IMR-90 (cell line): ENCODE measurements around the gene ATP2A3. TPM values are rescaled to one million over a fixed set of nuclear protein-coding genes. Genes with fewer than 3 reads are reported as not detected.

Experiments
- ATAC-seq: fragments of 200-7000 bp; cut with Tn5 transposase; 2 replicates; pipeline ENCODE4 v1.9.1; 2020; ENCODE audit warnings: low read depth, mild to moderate bottlenecking, moderate library complexity
- BruUV-seq: library from RNA; stranded (reverse); fragments of 400-500 nt; replicated peaks from 2 replicates; lab custom pipeline; 2021; lab: Mats Ljungman, UMichigan
- CTCF ChIA-PET: fragments of 300-600 bp; formaldehyde crosslinking; extraction: SDS; loops from one replicate; lab custom pipeline; 2021; ENCODE audit warnings: antibody characterized with exemption; lab: Yijun Ruan, JAX
- POLR2A ChIA-PET: fragments of 300-600 bp; sonication (Branson Sonifier 250); formaldehyde crosslinking; loops from one replicate; lab custom pipeline; 2022; ENCODE audit warnings: antibody characterized with exemption; ENCODE audit not compliant: unreplicated experiment; lab: Charles Lee
- DNase-seq: peaks from one replicate; pipeline ENCODE4 v3.0.0; 2013
- H2AFZ ChIP-seq: replicated peaks from 2 replicates; pipeline ENCODE3; 2013; ENCODE audit warnings: low read length, mild to moderate bottlenecking; ENCODE audit not compliant: poor library complexity
- H2AK5ac ChIP-seq: 2 replicates; pipeline ENCODE4 v1.6.1; 2013; ENCODE audit warnings: low read depth, low read length, inconsistent platforms
- H2AK9ac ChIP-seq: replicated peaks from 2 replicates; pipeline ENCODE3; 2013; ENCODE audit warnings: mild to moderate bottlenecking, low read depth, low read length, moderate library complexity; ENCODE audit not compliant: poor library complexity
- H2BK120ac ChIP-seq: 2 replicates; pipeline ENCODE4 v1.6.1; 2013; ENCODE audit warnings: low read depth, low read length, inconsistent platforms
- H2BK15ac ChIP-seq: 3 replicates; pipeline ENCODE4 v1.6.1; 2013; ENCODE audit warnings: low read depth, low read length, inconsistent platforms
- H2BK20ac ChIP-seq: 2 replicates; pipeline ENCODE4 v1.6.1; 2013; ENCODE audit warnings: low read depth, mild to moderate bottlenecking, inconsistent platforms, low read length, moderate library complexity
- H2BK5ac ChIP-seq: 2 replicates; pipeline ENCODE4 v1.6.1; 2013; ENCODE audit warnings: mild to moderate bottlenecking, low read depth, low read length, inconsistent platforms; ENCODE audit not compliant: poor library complexity, severe bottlenecking
- H3K14ac ChIP-seq: replicated peaks from 2 replicates; pipeline ENCODE4 v1.6.1; 2013; ENCODE audit warnings: low read depth, low read length, inconsistent platforms
- H3K18ac ChIP-seq: 2 replicates; pipeline ENCODE4 v1.6.1; 2013; ENCODE audit warnings: low read depth, low read length, control low read depth
- H3K23ac ChIP-seq: 2 replicates; pipeline ENCODE4 v1.6.1; 2013; ENCODE audit warnings: low read depth, low read length, inconsistent platforms
- H3K27ac ChIP-seq: 2 replicates; pipeline ENCODE4 v1.5.1; 2013; ENCODE audit warnings: mild to moderate bottlenecking, control low read depth, low read length; ENCODE audit not compliant: insufficient read depth
- H3K27me3 ChIP-seq: 2 replicates; pipeline ENCODE4 v1.6.1; 2013; ENCODE audit warnings: low read length; ENCODE audit not compliant: control insufficient read depth, insufficient read depth
- H3K36me3 ChIP-seq: 2 replicates; pipeline ENCODE4 v1.6.1; 2013; ENCODE audit warnings: low read length, mixed read lengths; ENCODE audit not compliant: control insufficient read depth, insufficient read depth
- H3K4ac ChIP-seq: 2 replicates; pipeline ENCODE4 v1.6.1; 2013; ENCODE audit warnings: low read depth, low read length, inconsistent platforms
- H3K4me1 ChIP-seq: 2 replicates; pipeline ENCODE4 v1.6.1; 2013; ENCODE audit warnings: low read length, mixed read lengths; ENCODE audit not compliant: control insufficient read depth, insufficient read depth
- H3K4me2 ChIP-seq: 2 replicates; pipeline ENCODE4 v1.6.1; 2013; ENCODE audit warnings: low read depth, mild to moderate bottlenecking, control low read depth, low read length, moderate library complexity
- H3K4me3 ChIP-seq: 2 replicates; pipeline ENCODE4 v1.5.1; 2013; ENCODE audit warnings: low read depth, mild to moderate bottlenecking, control low read depth, low read length, moderate library complexity; ENCODE audit not compliant: insufficient read depth
- H3K56ac ChIP-seq: 2 replicates; pipeline ENCODE4 v1.6.1; 2013; ENCODE audit warnings: low read length, inconsistent platforms; ENCODE audit not compliant: insufficient read depth; ENCODE audit errors: extremely low read depth
- H3K79me1 ChIP-seq, 2 experiments: 2 replicates each; pipeline ENCODE4 v1.6.1; 2013; ENCODE audit warnings: low read length in 2 of 2, inconsistent platforms in 1 of 2, low read depth in 1 of 2
- H3K9ac ChIP-seq: 2 replicates; pipeline ENCODE4 v1.6.1; 2013; ENCODE audit warnings: low read depth, low read length, control low read depth
- H3K9me1 ChIP-seq: 2 replicates; pipeline ENCODE4 v1.6.1; 2013; ENCODE audit warnings: low read length, inconsistent platforms; ENCODE audit not compliant: insufficient read depth
- H3K9me3 ChIP-seq: 2 replicates; pipeline ENCODE4 v1.6.1; 2013; ENCODE audit warnings: low read length; ENCODE audit not compliant: control insufficient read depth, insufficient read depth
- H4K20me1 ChIP-seq: 2 replicates; pipeline ENCODE4 v1.6.1; 2013; ENCODE audit warnings: low read length, inconsistent platforms; ENCODE audit not compliant: insufficient read depth
- H4K5ac ChIP-seq: 2 replicates; pipeline ENCODE4 v1.6.1; 2013; ENCODE audit warnings: mild to moderate bottlenecking, low read depth, low read length, control low read depth
- H4K8ac ChIP-seq, 2 experiments: 2 replicates each; pipeline ENCODE4 v1.6.1; 2013; ENCODE audit warnings: low read depth in 2 of 2, low read length in 2 of 2, control low read depth in 1 of 2, inconsistent platforms in 1 of 2
- H4K91ac ChIP-seq: 2 replicates; pipeline ENCODE4 v1.6.1; 2013; ENCODE audit warnings: low read depth, low read length, inconsistent platforms; ENCODE audit not compliant: insufficient read depth
- CHD1 ChIP-seq: IDR thresholded peaks from 2 replicates; pipeline ENCODE4 v1.6.1; 2012; ENCODE audit warnings: low read depth, low read length, improper control_type of control experiment
- MAFK ChIP-seq: IDR thresholded peaks from 2 replicates; pipeline ENCODE4 v1.6.1; 2012; ENCODE audit warnings: low read depth, low read length, improper control_type of control experiment
- POLR2A ChIP-seq: IDR thresholded peaks from 2 replicates; pipeline ENCODE4 v1.6.1; 2012; ENCODE audit warnings: mild to moderate bottlenecking, low read depth, low read length
- RAD21 ChIP-seq: IDR thresholded peaks from 2 replicates; pipeline ENCODE4 v1.6.1; 2012; ENCODE audit warnings: low read length, improper control_type of control experiment
- RFX5 ChIP-seq: IDR thresholded peaks from 2 replicates; pipeline ENCODE4 v1.8.0; 2012; ENCODE audit warnings: low read depth, mild to moderate bottlenecking, low read length, moderate library complexity
- SMC3 ChIP-seq: fragments of 150-350 bp; IDR thresholded peaks from 2 replicates; pipeline ENCODE4 v1.6.1; 2016; ENCODE audit warnings: low read depth, mild to moderate bottlenecking, antibody characterized with exemption, low read length, moderate library complexity
- whole genome bisulfite sequencing, 2 experiments: methylation state at CpG; one replicate each; pipeline versions ENCODE4 v1.1.5 to v1.1.7; 2013; ENCODE audit warnings: missing lambda C conversion rate in 2 of 2; ENCODE audit not compliant: insufficient read length in 1 of 2; ENCODE audit errors: extremely low coverage in 2 of 2; 5-methylcytosine and 5-hydroxymethylcytosine counted together
- dilution Hi-C: fragments of 300-500 bp; cut with HindIII; formaldehyde crosslinking; loops from one replicate; pipeline ENCODE4 v1.14.3; 2018; ENCODE audit warnings: low sequenced_read_pairs; ENCODE audit not compliant: unreplicated experiment
- in situ Hi-C: fragments of 300-500 bp; cut with MboI; formaldehyde crosslinking; loops from 3 replicates; pipeline ENCODE4 v1.14.3; 2019; ENCODE audit warnings: low sequenced_read_pairs, inconsistent platforms, mixed read lengths
- intact Hi-C: fragments of 100-400 bp; cut with micrococcal nuclease; formaldehyde crosslinking; loops from 2 replicates; pipeline ENCODE4 v1.10.0; 2022
- polyA plus RNA-seq, 3 experiments: library from polyadenylated mRNA; depleted of rRNA; stranded (reverse); fragments of >200 nt; gene quantifications; 2 replicates each; pipeline ENCODE4 v1.2.3, GENCODE V29; 2012; ENCODE audit warnings: low replicate concordance in 1 of 3
- total RNA-seq: library from RNA; depleted of rRNA; stranded (reverse); fragments of >200 nt; gene quantifications from 2 replicates; pipeline ENCODE4 v1.2.3, GENCODE V29; 2012
- TF ChIP-seq, protein P1 (sequence below): fragments of 150-350 bp; IDR thresholded peaks from 2 replicates; pipeline ENCODE4 v1.6.1; 2016; ENCODE audit warnings: low read depth, mild to moderate bottlenecking, low read length, moderate library complexity, borderline replicate concordance

Gene ATP2A3
- total and polyA plus RNA-seq, 2 of the 4 experiments (the other 2 are of a cell fraction) = 0.18 to 0.63 TPM

DNA sequence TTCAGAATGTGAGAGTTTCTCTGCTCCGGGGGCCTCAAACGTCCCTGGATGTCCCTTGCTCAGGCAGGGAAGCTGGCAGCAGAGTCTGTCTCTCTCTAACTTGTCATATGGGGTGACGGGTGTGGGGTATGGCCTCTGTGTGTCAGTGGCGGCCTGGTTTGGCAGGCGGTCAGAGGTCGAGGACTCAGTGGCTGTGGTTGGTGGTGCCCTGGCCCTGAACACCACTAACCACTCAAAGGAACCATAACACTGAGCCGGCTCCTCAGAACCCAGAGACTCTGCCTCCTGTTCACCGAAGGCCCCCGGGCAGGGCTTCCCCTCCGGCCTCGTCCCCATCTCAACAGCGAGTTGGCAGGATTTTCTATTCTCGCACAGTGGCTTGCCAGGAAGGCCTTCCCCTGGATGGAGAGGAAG is 48.6 kb downstream of the ATP2A3 start:
- DNase-seq = no peak
- TF ChIP-seq, protein P1, sequence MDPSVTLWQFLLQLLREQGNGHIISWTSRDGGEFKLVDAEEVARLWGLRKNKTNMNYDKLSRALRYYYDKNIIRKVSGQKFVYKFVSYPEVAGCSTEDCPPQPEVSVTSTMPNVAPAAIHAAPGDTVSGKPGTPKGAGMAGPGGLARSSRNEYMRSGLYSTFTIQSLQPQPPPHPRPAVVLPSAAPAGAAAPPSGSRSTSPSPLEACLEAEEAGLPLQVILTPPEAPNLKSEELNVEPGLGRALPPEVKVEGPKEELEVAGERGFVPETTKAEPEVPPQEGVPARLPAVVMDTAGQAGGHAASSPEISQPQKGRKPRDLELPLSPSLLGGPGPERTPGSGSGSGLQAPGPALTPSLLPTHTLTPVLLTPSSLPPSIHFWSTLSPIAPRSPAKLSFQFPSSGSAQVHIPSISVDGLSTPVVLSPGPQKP = no peak
- no peak for TF ChIP-seq SMC3
- TF ChIP-seq CHD1 = no peak
- no peak for TF ChIP-seq RAD21
- TF ChIP-seq MAFK = no peak
- TF ChIP-seq RFX5 = no peak
- TF ChIP-seq POLR2A = no peak
- no peak overlapping the region for H3K9ac ChIP-seq
- H3K27ac ChIP-seq = no peak overlapping the region
- intact Hi-C loops (loop anchor here (2.0 kb wide), 1 partner anchor 93 kb away; no protein-coding TSS in a partner anchor), dilution Hi-C loops (no loop called here), in situ Hi-C loops (no loop called here)
- no peaks in the 10 kb centered on the region for H3K36me3 ChIP-seq
- BruUV-seq = no TSS peak
- H2BK20ac ChIP-seq = no peak overlapping the region
- H3K9me3 ChIP-seq = no peaks in the 10 kb centered on the region
- no peak overlapping the region for H4K91ac ChIP-seq
- no peak overlapping the region for H2AK9ac ChIP-seq
- no peak overlapping the region for H2BK5ac ChIP-seq
- no peak overlapping the region for H3K4ac ChIP-seq
- no peak overlapping the region for H2AK5ac ChIP-seq
- H2AFZ ChIP-seq = peak overlapping the region; percentile 27
- peaks cover 5% of the 10 kb centered on the region; the same call in 1 of the 2 replicates for H3K4me1 ChIP-seq
- H3K56ac ChIP-seq = no peak overlapping the region
- no peak overlapping the region for H2BK15ac ChIP-seq
- H3K4me2 ChIP-seq = no peak overlapping the region
- no peak overlapping the region for H4K5ac ChIP-seq
- H3K4me3 ChIP-seq = no peak overlapping the region
- H3K9me1 ChIP-seq = no peaks in the 10 kb centered on the region
- no peak for ATAC-seq
- POLR2A ChIA-PET = no interaction called here
- no CpG with 5 or more reads among the region's 13 CpGs for WGBS, 2 experiments
- H3K27me3 ChIP-seq = no peaks in the 10 kb centered on the region
- H2BK120ac ChIP-seq = no peak overlapping the region
- no peaks in the 10 kb centered on the region for H4K20me1 ChIP-seq
- no peak overlapping the region for H3K23ac ChIP-seq
- H3K18ac ChIP-seq = no peak overlapping the region
- no peak overlapping the region for H4K8ac ChIP-seq
- CTCF ChIA-PET = no interaction called here
- H3K14ac ChIP-seq = no peak overlapping the region
- no peaks in the 10 kb centered on the region for H3K79me1 ChIP-seq
